AG04449 (cell line): Measurements from ENCODE around the gene ELK3.

Experiments used
- CTCF ChIA-PET: fragments of 350-600 bp; formaldehyde crosslinking; extraction: SDS; loops from one replicate; lab custom pipeline; 2021; ENCODE audit warnings: antibody characterized with exemption; lab: Yijun Ruan, JAX
- POLR2A ChIA-PET: fragments of 400-600, 350-600 bp; formaldehyde crosslinking; extraction: SDS; loops from one replicate; lab custom pipeline; 2020; ENCODE audit warnings: antibody characterized with exemption, inconsistent platforms; lab: Yijun Ruan, JAX
- DNase-seq: peaks from one replicate; pipeline ENCODE4 v3.0.0-alpha.2; 2010; ENCODE audit warnings: low read depth, low spot score
- H3K4me3 ChIP-seq: 2 replicates; pipeline ENCODE4 v1.5.1; 2011; ENCODE audit warnings: low read depth, mild to moderate bottlenecking, control low read depth, low read length
- TF ChIP-seq, protein P1 (sequence below): IDR thresholded peaks from one replicate; pipeline ENCODE4 v1.5.1; 2011; ENCODE audit warnings: mild to moderate bottlenecking, moderate library complexity, low read length, control low read depth, inconsistent platforms; ENCODE audit not compliant: insufficient read depth; ENCODE audit errors: missing control alignments

The ELK3 gene

DNA sequence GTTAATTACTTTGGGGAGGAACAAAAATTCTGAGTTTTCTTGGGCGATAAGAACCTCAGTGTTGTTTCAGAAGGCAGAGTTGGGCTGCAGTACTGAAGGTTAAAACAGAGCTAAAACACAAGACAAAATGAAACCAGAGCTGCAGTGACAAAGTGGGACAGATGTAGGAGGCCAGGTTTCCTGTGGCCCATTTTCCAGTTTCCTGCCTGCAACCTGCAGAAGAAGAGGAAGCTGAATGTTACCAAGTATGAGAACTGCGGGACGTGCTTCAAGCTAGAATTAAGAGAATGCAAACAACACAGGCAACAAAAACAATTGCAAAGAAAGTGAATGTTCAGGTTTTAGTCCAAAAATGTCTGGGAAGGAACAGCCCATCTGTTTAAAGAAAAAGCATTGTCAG lies 17.8 kb downstream of the ELK3 start:
- ChIA-PET CTCF (interaction anchor here (1.0 to 13.1 kb wide), 10 partner anchors 8 to 304 kb away, joined by 3 to 234 read pairs (median 5); partner anchors contain the start of gene CDK17), POLR2A (no interaction called here)
- no peak for DNase-seq
- H3K4me3 ChIP-seq, result no peak overlapping the region
- TF ChIP-seq, protein P1, sequence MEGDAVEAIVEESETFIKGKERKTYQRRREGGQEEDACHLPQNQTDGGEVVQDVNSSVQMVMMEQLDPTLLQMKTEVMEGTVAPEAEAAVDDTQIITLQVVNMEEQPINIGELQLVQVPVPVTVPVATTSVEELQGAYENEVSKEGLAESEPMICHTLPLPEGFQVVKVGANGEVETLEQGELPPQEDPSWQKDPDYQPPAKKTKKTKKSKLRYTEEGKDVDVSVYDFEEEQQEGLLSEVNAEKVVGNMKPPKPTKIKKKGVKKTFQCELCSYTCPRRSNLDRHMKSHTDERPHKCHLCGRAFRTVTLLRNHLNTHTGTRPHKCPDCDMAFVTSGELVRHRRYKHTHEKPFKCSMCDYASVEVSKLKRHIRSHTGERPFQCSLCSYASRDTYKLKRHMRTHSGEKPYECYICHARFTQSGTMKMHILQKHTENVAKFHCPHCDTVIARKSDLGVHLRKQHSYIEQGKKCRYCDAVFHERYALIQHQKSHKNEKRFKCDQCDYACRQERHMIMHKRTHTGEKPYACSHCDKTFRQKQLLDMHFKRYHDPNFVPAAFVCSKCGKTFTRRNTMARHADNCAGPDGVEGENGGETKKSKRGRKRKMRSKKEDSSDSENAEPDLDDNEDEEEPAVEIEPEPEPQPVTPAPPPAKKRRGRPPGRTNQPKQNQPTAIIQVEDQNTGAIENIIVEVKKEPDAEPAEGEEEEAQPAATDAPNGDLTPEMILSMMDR, result no peak

DNA sequence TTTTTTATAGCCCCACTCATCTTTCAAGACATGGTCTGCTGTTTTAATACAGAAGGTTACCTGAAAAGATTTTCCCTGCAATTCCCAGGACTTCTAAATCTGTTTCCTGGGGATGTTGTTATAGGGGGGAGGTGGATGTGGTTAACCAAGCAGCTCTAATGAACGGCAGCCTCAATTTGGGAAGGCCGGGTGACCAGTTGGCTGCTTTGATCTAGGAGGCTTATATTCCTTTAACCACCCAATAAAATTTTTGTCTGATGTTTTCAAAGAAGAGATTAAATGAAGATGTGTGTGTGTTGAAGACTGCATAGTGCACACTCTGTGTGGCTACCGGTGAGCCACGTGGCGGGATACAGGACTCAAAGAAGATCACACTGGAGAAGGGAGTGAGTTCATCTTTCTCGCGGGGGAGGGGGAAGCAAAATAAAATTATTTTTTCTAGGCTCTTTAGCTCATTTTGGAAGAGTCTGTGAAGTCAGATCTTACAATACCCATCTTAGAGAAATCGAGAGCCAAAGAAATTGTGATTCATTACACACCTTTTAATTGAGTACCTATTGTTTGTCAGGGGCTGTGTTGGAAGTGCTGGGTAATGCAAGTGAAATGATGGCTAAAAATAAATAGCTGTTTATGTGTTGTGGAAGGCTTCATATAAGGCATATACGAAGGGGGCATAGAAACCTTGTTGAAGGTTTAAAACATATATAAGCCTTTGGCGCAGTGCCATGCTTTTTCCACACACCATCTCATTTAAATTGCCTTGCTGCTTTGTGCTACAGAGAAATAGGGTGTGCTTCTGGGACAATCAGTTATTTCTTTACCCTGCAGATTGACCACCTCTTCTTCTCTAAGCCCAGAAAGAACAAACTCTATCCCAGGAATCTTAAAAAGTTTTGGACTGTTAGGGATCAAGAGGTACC lies 18.5 kb downstream of the ELK3 start:
- no peak overlapping the region for H3K4me3 ChIP-seq
- no peak for DNase-seq
- CTCF ChIA-PET, result interaction anchor here (1.0 to 13.1 kb wide), 10 partner anchors 7 to 304 kb away, joined by 3 to 234 read pairs (median 6); partner anchors contain the start of gene CDK17
- POLR2A ChIA-PET, result no interaction called here
- TF ChIP-seq, protein P1, result no peak

DNA sequence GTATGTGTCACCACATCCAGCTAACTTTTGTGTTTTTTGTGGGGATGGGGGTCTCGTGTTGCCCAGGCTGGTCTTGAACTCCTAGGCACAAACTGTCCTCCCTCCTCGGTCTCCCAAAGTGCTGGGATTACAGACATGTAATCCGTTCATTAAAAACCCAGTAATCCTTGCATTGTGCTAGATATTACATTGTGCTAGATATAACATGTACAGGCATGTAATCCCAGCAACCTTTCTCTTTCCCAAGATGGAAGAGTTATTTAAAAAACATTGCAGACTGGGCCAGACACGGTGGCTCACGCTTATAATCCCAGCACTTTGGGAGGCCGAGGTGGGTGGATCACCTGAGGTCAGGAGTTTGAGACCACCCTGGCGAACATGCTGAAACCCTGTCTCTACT lies 19.7 kb downstream of the ELK3 start:
- no peak overlapping the region for H3K4me3 ChIP-seq
- ChIA-PET CTCF (interaction anchor here (1.0 to 13.1 kb wide), 13 partner anchors 11 to 303 kb away, joined by 3 to 234 read pairs (median 6); no protein-coding TSS in a partner anchor), POLR2A (no interaction called here)
- TF ChIP-seq, protein P1, result no peak
- no peak for DNase-seq

DNA sequence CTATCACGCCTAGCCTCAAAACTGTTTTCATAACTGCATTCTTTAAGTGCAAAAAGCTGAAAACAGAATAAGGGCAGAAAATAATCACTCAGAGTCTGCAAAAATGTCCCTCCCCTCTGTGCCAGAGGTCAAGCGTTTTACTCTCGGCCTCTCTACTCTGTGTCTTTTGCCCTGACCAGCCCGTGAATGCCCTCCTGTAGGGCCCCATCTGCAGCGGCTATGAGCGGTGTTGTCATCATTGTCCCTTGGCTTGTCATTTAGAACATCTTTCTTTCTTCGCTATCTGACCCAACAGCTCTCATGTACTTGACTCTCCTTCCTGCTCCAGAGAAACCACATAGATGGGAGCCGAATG lies 21.7 kb downstream of the ELK3 start:
- ChIA-PET POLR2A (interaction anchor here (0.6 kb wide), 1 partner anchor 301 kb away, joined by 3 read pairs; no protein-coding TSS in a partner anchor), CTCF (interaction anchor here (0.8 to 13.1 kb wide), 32 partner anchors 13 to 307 kb away, joined by 3 to 234 read pairs (median 5); partner anchors contain the start of genes CDK17 and LTA4H)
- no peak for DNase-seq
- TF ChIP-seq, protein P1, result no peak
- no peak overlapping the region for H3K4me3 ChIP-seq

DNA sequence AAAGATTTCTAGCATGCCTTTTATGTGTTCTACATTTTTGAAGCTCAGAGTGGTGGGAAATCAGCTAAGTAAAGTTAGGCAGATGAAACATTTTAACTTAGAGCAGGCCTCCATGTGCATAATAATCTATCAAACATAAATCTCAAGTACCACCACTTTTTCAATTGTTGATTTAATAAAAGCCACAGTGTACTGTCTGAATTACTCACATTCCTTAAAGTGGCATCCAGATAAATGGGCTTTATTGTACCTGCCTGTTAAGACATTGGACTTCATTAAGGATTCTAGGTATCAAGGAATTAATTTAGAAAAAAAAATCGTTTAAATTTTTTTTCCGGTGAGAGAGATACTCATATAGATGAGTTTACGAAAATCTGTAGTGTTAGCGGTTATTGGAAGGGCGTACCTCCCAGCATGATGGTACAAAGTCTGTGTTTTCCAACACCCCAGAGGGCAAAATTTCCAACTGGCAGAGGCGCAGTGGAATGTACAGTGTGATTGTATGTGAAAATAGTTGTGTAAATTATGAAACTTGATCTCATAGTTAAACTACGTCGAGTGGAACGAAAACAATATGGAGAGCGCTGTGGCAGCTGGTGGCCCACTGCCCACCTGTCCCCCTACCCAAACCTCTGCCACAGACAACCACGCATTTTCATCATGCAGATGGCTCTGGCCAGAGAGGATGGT lies 25.0 kb downstream of the ELK3 start:
- DNase-seq, result no peak
- peak overlapping the region; percentile 34 for H3K4me3 ChIP-seq
- TF ChIP-seq, protein P1, result no peak
- ChIA-PET POLR2A (interaction anchor here (0.7 to 2.1 kb wide), 3 partner anchors 23 to 182 kb away, joined by 4 to 5 read pairs (median 5); no protein-coding TSS in a partner anchor), CTCF (interaction anchor here (0.9 to 13.1 kb wide), 9 partner anchors 7 to 298 kb away, joined by 3 to 177 read pairs (median 5); partner anchors contain the start of gene CDK17)
